HFFc6 (cell line): ENCODE results near the gene PIK3AP1. TPM values are rescaled to one million over a fixed set of nuclear protein-coding genes. Genes with fewer than 3 reads are reported as not detected.
A peak's percentile ranks its signal among the peaks of the same experiment; 100 is the strongest.

Source experiments
- DNase-seq: peaks from one replicate; pipeline ENCODE4 v3.0.0-alpha.2; 2018
- H3K27ac Mint-ChIP-seq: 2 replicates; pipeline ENCODE4 v1.8.0; 2020; ENCODE audit warnings: mild to moderate bottlenecking, mixed read lengths
- H3K27me3 Mint-ChIP-seq: 2 replicates; pipeline ENCODE4 v1.8.0; 2021; ENCODE audit warnings: mild to moderate bottlenecking, moderate library complexity, mixed read lengths; ENCODE audit not compliant: insufficient read depth
- H3K36me3 Mint-ChIP-seq: 2 replicates; pipeline ENCODE4 v1.8.0; 2021; ENCODE audit warnings: low read depth, mixed read lengths
- H3K4me1 Mint-ChIP-seq: 2 replicates; pipeline ENCODE4 v1.8.0; 2020; ENCODE audit warnings: low read depth, mixed read lengths
- H3K4me3 Mint-ChIP-seq: 2 replicates; pipeline ENCODE4 v1.8.0; 2020; ENCODE audit warnings: mild to moderate bottlenecking, moderate library complexity, mixed read lengths
- H3K9me3 Mint-ChIP-seq: 2 replicates; pipeline ENCODE4 v1.8.0; 2020; ENCODE audit warnings: mild to moderate bottlenecking, mixed read lengths
- total RNA-seq, 6 experiments: library from RNA; stranded (reverse); fragmentation: NEBNext Ultra II Directional; extraction: Animal tissue kit (Norgen Biotek cat#: 25700); gene quantifications; 2 replicates in 1 of 6; 3 replicates in 5 of 6; pipeline ENCODE4 v1.2.3, GENCODE V29; 2021
- TF ChIP-seq, protein P1 (sequence below): fragments of 200-600 bp; sonication (generic); IDR thresholded peaks from 2 replicates; pipeline ENCODE4 v1.5.0; 2021; ENCODE audit warnings: antibody characterized with exemption, mild to moderate bottlenecking

PIK3AP1 gene
- total RNA-seq, 6 experiments from 2014 or later: 0.05 TPM; not detected in 3

DNA sequence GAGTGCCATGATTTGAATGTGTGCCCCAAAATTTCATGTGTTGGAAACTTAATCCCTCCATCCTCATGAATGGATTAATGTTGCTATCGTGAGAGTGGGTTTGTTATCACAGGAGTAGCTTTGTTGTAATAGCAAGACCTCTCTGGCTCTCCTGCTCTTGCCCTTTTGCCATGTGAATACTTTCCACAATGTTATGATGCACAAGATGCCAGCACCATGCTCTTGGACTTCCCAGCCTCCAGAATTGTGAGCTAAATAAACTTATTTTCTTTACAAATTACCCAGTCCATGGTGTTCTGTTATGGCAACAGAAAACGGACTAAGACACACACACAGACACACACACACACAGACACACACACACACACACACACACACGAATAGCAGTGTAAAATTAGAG, 82.2 kb downstream of the PIK3AP1 start:
- no peak overlapping the region for H3K27ac Mint-ChIP-seq
- no peaks in the 10 kb centered on the region for H3K36me3 Mint-ChIP-seq
- H3K4me3 Mint-ChIP-seq: no peak overlapping the region
- H3K9me3 Mint-ChIP-seq: no peaks in the 10 kb centered on the region; the same call in 1 of the 2 replicates
- no peak for DNase-seq
- peaks cover 18% of the 10 kb centered on the region for H3K27me3 Mint-ChIP-seq
- peaks cover 6% of the 10 kb centered on the region; the same call in 1 of the 2 replicates for H3K4me1 Mint-ChIP-seq
- TF ChIP-seq, protein P1, sequence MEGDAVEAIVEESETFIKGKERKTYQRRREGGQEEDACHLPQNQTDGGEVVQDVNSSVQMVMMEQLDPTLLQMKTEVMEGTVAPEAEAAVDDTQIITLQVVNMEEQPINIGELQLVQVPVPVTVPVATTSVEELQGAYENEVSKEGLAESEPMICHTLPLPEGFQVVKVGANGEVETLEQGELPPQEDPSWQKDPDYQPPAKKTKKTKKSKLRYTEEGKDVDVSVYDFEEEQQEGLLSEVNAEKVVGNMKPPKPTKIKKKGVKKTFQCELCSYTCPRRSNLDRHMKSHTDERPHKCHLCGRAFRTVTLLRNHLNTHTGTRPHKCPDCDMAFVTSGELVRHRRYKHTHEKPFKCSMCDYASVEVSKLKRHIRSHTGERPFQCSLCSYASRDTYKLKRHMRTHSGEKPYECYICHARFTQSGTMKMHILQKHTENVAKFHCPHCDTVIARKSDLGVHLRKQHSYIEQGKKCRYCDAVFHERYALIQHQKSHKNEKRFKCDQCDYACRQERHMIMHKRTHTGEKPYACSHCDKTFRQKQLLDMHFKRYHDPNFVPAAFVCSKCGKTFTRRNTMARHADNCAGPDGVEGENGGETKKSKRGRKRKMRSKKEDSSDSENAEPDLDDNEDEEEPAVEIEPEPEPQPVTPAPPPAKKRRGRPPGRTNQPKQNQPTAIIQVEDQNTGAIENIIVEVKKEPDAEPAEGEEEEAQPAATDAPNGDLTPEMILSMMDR: no peak

DNA sequence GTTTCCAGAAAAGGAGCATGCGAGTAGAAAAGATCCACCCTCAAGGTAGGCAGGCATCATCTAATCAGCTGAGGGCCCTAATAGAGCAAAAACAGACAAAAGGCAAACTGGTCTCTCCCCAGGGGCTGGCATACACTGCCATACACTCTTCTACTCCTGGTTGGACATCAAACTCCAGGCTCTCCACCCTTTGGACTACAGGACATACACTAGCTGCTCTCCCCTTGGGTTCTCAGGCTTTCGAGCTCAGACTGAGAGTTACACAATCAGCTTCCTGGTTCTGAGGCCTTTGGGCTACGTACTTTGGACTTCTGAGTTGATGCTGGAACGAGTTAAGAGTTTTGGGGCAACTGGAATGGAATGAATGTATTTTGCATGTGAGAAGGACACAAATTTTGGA, 82.6 kb downstream of the PIK3AP1 start:
- Mint-ChIP-seq H3K27ac (no peak overlapping the region), H3K27me3 (peaks cover 20% of the 10 kb centered on the region), H3K9me3 (no peaks in the 10 kb centered on the region; the same call in 1 of the 2 replicates), H3K36me3 (no peaks in the 10 kb centered on the region), H3K4me3 (no peak overlapping the region), H3K4me1 (peaks cover 6% of the 10 kb centered on the region; the same call in 1 of the 2 replicates)
- no peak for DNase-seq
- TF ChIP-seq, protein P1: no peak

DNA sequence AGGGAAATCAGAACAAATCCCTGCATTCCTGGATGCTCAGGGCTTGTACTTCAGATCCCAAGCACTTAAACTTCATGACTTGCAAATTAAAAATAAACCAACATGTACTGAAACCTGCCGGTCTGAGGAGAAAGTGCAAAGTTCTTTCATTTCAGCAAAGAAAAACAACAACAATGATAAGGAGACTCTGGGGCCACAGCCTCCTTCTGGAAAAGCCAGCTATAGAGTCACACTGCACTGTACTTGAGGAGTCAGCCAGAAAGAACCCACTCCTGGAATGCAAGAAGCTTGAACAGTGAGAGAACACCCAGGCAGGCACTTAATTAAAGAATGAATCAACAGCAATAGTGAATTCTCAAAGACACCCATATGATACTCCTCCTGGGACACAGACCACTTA, 83.8 kb downstream of the PIK3AP1 start:
- Mint-ChIP-seq H3K4me3 (no peak overlapping the region), H3K9me3 (no peaks in the 10 kb centered on the region; the same call in 1 of the 2 replicates)

DNA sequence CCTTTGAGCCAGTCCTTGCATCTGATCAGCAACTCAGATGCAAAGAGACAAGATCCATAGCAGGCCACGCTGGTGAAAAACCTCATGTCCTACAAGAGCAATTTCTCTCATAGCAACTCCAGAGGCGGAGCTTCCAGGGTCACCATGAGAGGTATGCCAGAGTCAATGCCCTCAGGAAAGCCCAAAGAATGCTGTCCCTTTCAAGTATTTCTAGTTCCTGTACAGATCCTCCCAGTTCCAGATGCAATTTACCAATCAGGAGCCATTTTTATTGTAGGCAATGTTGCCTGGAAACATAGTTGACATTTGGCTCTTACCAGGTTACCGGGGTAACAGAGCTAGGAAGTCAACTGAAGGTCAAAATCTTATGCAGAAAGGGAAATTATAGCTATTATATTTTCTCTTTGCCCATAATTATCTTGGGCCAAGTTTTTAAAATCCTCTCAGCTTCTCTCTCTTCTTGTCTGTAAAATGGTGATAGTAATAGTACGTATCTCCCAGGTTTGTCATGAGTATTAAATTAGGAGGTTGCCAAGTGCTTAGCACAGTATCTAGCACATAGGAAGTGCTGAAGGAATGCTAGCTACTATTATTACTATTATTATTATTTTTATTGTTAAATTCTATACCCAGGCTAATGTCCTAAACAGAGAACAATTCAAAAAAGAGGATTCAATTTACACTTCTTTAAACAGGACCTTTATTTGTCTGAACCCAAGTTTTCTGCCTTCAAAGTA, 87.2 kb downstream of the PIK3AP1 start:
- TF ChIP-seq, protein P1: no peak
- Mint-ChIP-seq H3K4me1 (no peaks in the 10 kb centered on the region), H3K36me3 (no peaks in the 10 kb centered on the region), H3K27me3 (peaks cover 17% of the 10 kb centered on the region), H3K4me3 (no peak overlapping the region), H3K9me3 (no peaks in the 10 kb centered on the region; the same call in 1 of the 2 replicates), H3K27ac (no peak overlapping the region)
- no peak for DNase-seq

More for the DNA sequence above, 83.8 kb downstream of the PIK3AP1 start:
- TF ChIP-seq, protein P1: no peak
- no peak overlapping the region for H3K27ac Mint-ChIP-seq
- DNase-seq: peak; percentile 5
- no peaks in the 10 kb centered on the region for H3K36me3 Mint-ChIP-seq
- H3K27me3 Mint-ChIP-seq: peaks cover 26% of the 10 kb centered on the region
- H3K4me1 Mint-ChIP-seq: peaks cover 6% of the 10 kb centered on the region; the same call in 1 of the 2 replicates

DNA sequence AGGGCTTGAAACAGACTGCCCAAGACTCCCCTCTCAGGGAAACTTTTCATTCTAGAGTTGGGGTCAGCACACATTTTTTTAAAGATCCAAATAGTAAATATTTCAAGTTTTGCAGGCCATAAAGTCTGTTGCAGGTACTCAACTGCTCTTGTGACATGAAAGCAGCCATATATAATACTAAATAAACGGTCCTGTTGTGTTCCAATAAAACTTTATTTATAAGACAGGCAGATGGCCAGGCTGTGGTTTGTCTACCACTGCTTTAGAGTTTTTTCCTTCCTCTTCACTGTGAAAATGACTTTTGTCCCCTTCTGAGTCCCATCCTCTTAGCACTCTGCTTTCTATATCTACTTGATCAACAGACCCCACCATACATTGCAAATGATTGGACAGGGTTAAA, 93.0 kb downstream of the PIK3AP1 start:
- peaks cover 26% of the 10 kb centered on the region for H3K27me3 Mint-ChIP-seq
- no peaks in the 10 kb centered on the region for H3K4me1 Mint-ChIP-seq
- no peak for DNase-seq
- TF ChIP-seq, protein P1: no peak
- no peaks in the 10 kb centered on the region for H3K36me3 Mint-ChIP-seq
- no peak overlapping the region for H3K4me3 Mint-ChIP-seq
- H3K9me3 Mint-ChIP-seq: no peaks in the 10 kb centered on the region
- no peak overlapping the region for H3K27ac Mint-ChIP-seq
